CD4-positive, alpha-beta memory T cell (primary cell): ENCODE data around the gene HDGFL2. TPM values are rescaled to one million over a fixed set of nuclear protein-coding genes. Genes with fewer than 3 reads are reported as not detected.

Source experiments
- CTCF ChIA-PET: fragments of 350-600 bp; sonication (Branson Sonifier 250); formaldehyde crosslinking; loops from one replicate; lab custom pipeline; 2021; ENCODE audit warnings: inconsistent platforms; ENCODE audit not compliant: partially characterized antibody; lab: Charles Lee
- POLR2A ChIA-PET: fragments of 350-600 bp; sonication (Branson Sonifier 250); formaldehyde crosslinking; loops from one replicate; lab custom pipeline; 2021; ENCODE audit not compliant: partially characterized antibody; lab: Charles Lee
- DNase-seq, 5 donors: peaks; one replicate each; pipeline versions ENCODE4 v3.0.0 to v3.0.0-alpha.2; 2020 to 2022; ENCODE audit warnings: mixed read lengths in 1 of 5
- H3K27ac ChIP-seq: one replicate; pipeline ENCODE4 v1.7.0; 2013; ENCODE audit warnings: low read depth, low read length
- H3K27me3 ChIP-seq: 2 replicates; pipeline ENCODE4 v1.7.0; 2013; ENCODE audit warnings: mild to moderate bottlenecking, low read length, moderate library complexity; ENCODE audit not compliant: insufficient read depth
- H3K36me3 ChIP-seq: 2 replicates; pipeline ENCODE4 v1.7.0; 2013; ENCODE audit warnings: mild to moderate bottlenecking, low read length, moderate library complexity; ENCODE audit not compliant: insufficient read depth
- H3K4me1 ChIP-seq: 2 replicates; pipeline ENCODE4 v1.7.0; 2013; ENCODE audit warnings: mild to moderate bottlenecking, low read length, moderate library complexity; ENCODE audit not compliant: insufficient read depth
- H3K4me3 ChIP-seq, 2 donors: one replicate each; pipeline ENCODE4 v1.7.0; 2013; ENCODE audit warnings: low read length in 2 of 2, mild to moderate bottlenecking in 1 of 2
- H3K9me3 ChIP-seq, 2 donors: one replicate each; pipeline ENCODE4 v1.7.0; 2013; ENCODE audit warnings: low read length in 2 of 2, control low read depth in 1 of 2; ENCODE audit not compliant: control insufficient read depth in 1 of 2
- H3K27ac Mint-ChIP-seq, 7 donors: one replicate each; pipeline ENCODE4 v1.8.0; 2020 to 2021; ENCODE audit warnings: mixed read lengths in 7 of 7, mild to moderate bottlenecking in 6 of 7, inconsistent platforms in 3 of 7, moderate library complexity in 3 of 7
- H3K27me3 Mint-ChIP-seq, 2 donors: one replicate each; pipeline ENCODE4 v1.8.0; 2020 to 2021; ENCODE audit warnings: mixed read lengths in 2 of 2
- H3K36me3 Mint-ChIP-seq, 2 donors: one replicate each; pipeline ENCODE4 v1.8.0; 2020 to 2021; ENCODE audit warnings: mixed read lengths in 2 of 2, inconsistent platforms in 1 of 2, mild to moderate bottlenecking in 1 of 2
- H3K4me1 Mint-ChIP-seq, 4 donors: one replicate each; pipeline ENCODE4 v1.8.0; 2020 to 2021; ENCODE audit warnings: mixed read lengths in 4 of 4, mild to moderate bottlenecking in 1 of 4
- H3K4me3 Mint-ChIP-seq, 8 donors: one replicate each; pipeline ENCODE4 v1.8.0; 2020 to 2021; ENCODE audit warnings: mixed read lengths in 8 of 8, mild to moderate bottlenecking in 7 of 8, moderate library complexity in 6 of 8, inconsistent platforms in 3 of 8
- H3K9me3 Mint-ChIP-seq, 8 donors: one replicate each; pipeline ENCODE4 v1.8.0; 2020 to 2021; ENCODE audit warnings: mixed read lengths in 8 of 8, mild to moderate bottlenecking in 5 of 8, inconsistent platforms in 3 of 8, moderate library complexity in 1 of 8
- intact Hi-C: fragments of 100-400 bp; cut with micrococcal nuclease; formaldehyde crosslinking; loops from one replicate; pipeline ENCODE4 v1.15.1; 2023
- polyA plus RNA-seq, 2 donors: library from polyadenylated mRNA; unstranded; fragments of 300-500 nt; fragmentation: Illumina TruSeq; gene quantifications; one replicate each; pipeline ENCODE4 v1.2.3, GENCODE V29; 2021
- total RNA-seq, 2 experiments: library from RNA; stranded (reverse); gene quantifications; one replicate each; pipeline ENCODE4 v1.2.3, GENCODE V29; 2021

The HDGFL2 gene
- total and polyA plus RNA-seq, 4 experiments from 2014 or later, result 3.5 to 39.7 (median 31.3) TPM

- intact Hi-C loops, result no loop called here
- Histone ChIP-seq H3K27me3 (no peaks in the 10 kb centered on the region), H3K36me3 (no peaks in the 10 kb centered on the region), H3K9me3 (no peaks in the 10 kb centered on the region), H3K4me3 (no peak within 1 kb of the TSS), H3K4me1 (no peaks in the 10 kb centered on the region), H3K27ac (no peak within 1 kb of the TSS)
- H3K36me3 Mint-ChIP-seq, result no peaks in the 10 kb centered on the region
- peaks cover 0 to 2% (median 0%) of the 10 kb centered on the region in 8 donors for H3K9me3 Mint-ChIP-seq
- DNase-seq, result no peak
- peaks cover 6 to 7% of the 10 kb centered on the region in 2 donors for H3K27me3 Mint-ChIP-seq
- no peak within 1 kb of the TSS for H3K27ac Mint-ChIP-seq
- no peaks in the 10 kb centered on the region for H3K4me1 Mint-ChIP-seq
- POLR2A ChIA-PET, result no interaction called here
- CTCF ChIA-PET, result no interaction called here
- H3K4me3 Mint-ChIP-seq, result no peak within 1 kb of the TSS
These were observed 46.5 kb downstream of the HDGFL2 start, which contains the start of gene PLIN4 for GRCh38 chr19:4518345-4519171. TSS of gene PLIN4 (minus strand) at chr19:4518486. CDS start at chr19:4518272, 214 bp downstream.

DNA sequence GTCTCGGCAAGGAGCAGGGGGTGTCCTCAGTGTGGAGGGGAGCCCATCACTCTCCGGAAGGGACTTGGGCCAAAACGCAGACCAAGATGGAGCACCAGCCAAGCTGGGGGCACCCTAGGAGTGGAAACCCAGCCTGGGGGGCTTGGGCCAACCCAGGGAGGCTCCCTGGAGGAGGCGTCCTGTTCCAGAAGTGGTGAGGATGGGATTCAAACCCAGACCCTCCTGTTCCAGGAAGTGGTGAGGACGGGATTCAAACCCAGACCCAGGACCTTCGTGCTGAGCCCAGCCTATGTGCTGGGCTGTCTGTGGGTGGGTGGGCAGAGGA, 47.0 kb downstream of the HDGFL2 start:
- Histone ChIP-seq H3K27ac (no peak overlapping the region), H3K27me3 (no peaks in the 10 kb centered on the region), H3K4me3 (no peak overlapping the region), H3K9me3 (no peaks in the 10 kb centered on the region), H3K4me1 (no peaks in the 10 kb centered on the region), H3K36me3 (no peaks in the 10 kb centered on the region)
- ChIA-PET POLR2A (no interaction called here), CTCF (no interaction called here)
- no peak for DNase-seq
- Mint-ChIP-seq H3K9me3 (peaks cover 0 to 2% (median 0%) of the 10 kb centered on the region in 8 donors), H3K27ac (no peak overlapping the region), H3K4me1 (no peaks in the 10 kb centered on the region), H3K4me3 (no peak overlapping the region), H3K36me3 (no peaks in the 10 kb centered on the region), H3K27me3 (peaks cover 6 to 7% of the 10 kb centered on the region in 2 donors)
- intact Hi-C loops, result no loop called here

GRCh38 chr19:4519521-4520277, 47.6 kb downstream of the HDGFL2 start:
- intact Hi-C loops, result no loop called here

DNA sequence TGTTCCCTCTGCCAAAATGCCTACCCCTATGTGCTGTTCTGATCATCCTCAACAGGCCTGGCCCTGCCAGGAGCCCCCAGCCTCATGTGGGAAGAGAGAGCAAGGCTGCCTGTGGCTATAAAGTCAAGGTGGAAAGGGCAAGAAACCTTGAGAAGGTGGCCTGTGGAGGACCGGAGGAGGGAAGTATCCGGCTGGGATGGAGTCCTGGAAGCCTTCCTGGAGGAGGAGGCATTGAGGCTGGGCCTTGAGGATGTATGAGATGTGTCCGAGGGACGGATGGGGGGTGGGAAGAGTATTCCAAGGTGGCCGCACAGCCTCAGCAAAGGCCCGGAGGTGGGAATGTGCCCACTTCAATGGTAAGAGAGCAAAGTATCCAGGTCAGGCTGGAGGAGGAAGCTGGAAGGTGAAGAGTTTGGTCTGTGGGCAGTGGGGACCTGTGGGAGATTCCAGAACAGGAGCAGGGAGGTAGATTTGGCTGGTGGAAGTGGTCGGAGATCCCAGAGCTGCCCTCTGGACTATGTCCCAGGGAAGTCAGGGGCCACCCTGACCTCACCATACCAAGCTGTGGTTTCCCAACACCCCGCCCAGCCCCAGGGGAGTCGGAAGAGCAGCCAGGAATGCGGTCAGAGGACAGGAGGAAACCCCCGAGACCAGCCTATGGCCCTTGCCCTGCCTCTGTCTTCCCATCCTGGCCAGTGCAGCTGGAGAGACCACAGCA, 49.2 kb downstream of the HDGFL2 start:
- H3K4me1 ChIP-seq, result no peaks in the 10 kb centered on the region
- DNase-seq, result no peak

More at GRCh38 chr19:4519521-4520277, 47.6 kb downstream of the HDGFL2 start:
- H3K4me3 ChIP-seq, result no peak overlapping the region
- H3K9me3 Mint-ChIP-seq, result peaks cover 0 to 2% (median 0%) of the 10 kb centered on the region in 8 donors
- ChIA-PET POLR2A (no interaction called here), CTCF (no interaction called here)
- no peak overlapping the region for H3K27ac ChIP-seq
- no peaks in the 10 kb centered on the region for H3K9me3 ChIP-seq
- no peak for DNase-seq
- peaks cover 6 to 7% of the 10 kb centered on the region in 2 donors for H3K27me3 Mint-ChIP-seq
- no peaks in the 10 kb centered on the region for H3K27me3 ChIP-seq
- H3K4me3 Mint-ChIP-seq, result no peak overlapping the region
- H3K4me1 ChIP-seq, result no peaks in the 10 kb centered on the region
- H3K36me3 Mint-ChIP-seq, result no peaks in the 10 kb centered on the region
- peak overlapping the region in 1 of 7 donors; percentile 59 for H3K27ac Mint-ChIP-seq
- H3K4me1 Mint-ChIP-seq, result no peaks in the 10 kb centered on the region
- H3K36me3 ChIP-seq, result no peaks in the 10 kb centered on the region

DNA sequence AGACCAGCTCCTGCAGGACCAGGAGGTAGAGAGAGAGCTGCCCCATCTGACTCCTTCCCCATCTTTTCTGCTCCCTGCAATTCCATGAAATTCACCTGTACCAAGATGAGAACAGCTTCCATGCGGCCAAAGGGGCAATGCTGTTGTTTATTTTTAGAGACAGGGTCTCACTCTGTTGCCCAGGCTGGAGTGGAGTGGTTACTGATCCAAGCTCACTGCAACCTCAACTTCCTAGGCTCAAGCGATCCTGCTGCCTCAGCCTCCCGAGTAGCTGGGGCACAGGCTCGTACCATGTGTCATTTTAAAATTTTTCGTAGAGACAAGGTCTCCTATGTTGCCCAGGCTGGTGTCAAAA, 49.8 kb downstream of the HDGFL2 start:
- peaks cover 0 to 2% (median 0%) of the 10 kb centered on the region in 8 donors for H3K9me3 Mint-ChIP-seq
- Histone ChIP-seq H3K27ac (no peak overlapping the region), H3K9me3 (no peaks in the 10 kb centered on the region), H3K27me3 (no peaks in the 10 kb centered on the region), H3K4me1 (no peaks in the 10 kb centered on the region), H3K4me3 (no peak overlapping the region), H3K36me3 (no peaks in the 10 kb centered on the region)
- no peak overlapping the region for H3K27ac Mint-ChIP-seq
- H3K4me3 Mint-ChIP-seq, result no peak overlapping the region
- intact Hi-C loops, result no loop called here
- H3K27me3 Mint-ChIP-seq, result peaks cover 7 to 8% of the 10 kb centered on the region in 2 donors
- no peak for DNase-seq
- no peaks in the 10 kb centered on the region for H3K36me3 Mint-ChIP-seq
- H3K4me1 Mint-ChIP-seq, result no peaks in the 10 kb centered on the region
- POLR2A ChIA-PET, result no interaction called here
- CTCF ChIA-PET, result interaction anchor here (1.0 to 1.5 kb wide), 2 partner anchors 14 to 157 kb away, joined by 3 read pairs; no protein-coding TSS in a partner anchor

More for the DNA sequence above, 49.2 kb downstream of the HDGFL2 start:
- intact Hi-C loops, result no loop called here
- Mint-ChIP-seq H3K4me1 (no peaks in the 10 kb centered on the region), H3K27ac (peak overlapping the region in 1 of 7 donors; percentile 50), H3K36me3 (no peaks in the 10 kb centered on the region), H3K9me3 (peaks cover 0 to 2% (median 0%) of the 10 kb centered on the region in 8 donors), H3K27me3 (peaks cover 7 to 8% of the 10 kb centered on the region in 2 donors), H3K4me3 (no peak overlapping the region)
- POLR2A ChIA-PET, result no interaction called here
- H3K4me3 ChIP-seq, result no peak overlapping the region
- CTCF ChIA-PET, result interaction anchor here (1.0 to 1.5 kb wide), 2 partner anchors 14 to 156 kb away, joined by 3 read pairs; no protein-coding TSS in a partner anchor
- no peaks in the 10 kb centered on the region for H3K36me3 ChIP-seq
- no peak overlapping the region for H3K27ac ChIP-seq
- no peaks in the 10 kb centered on the region for H3K9me3 ChIP-seq
- H3K27me3 ChIP-seq, result no peaks in the 10 kb centered on the region

- CTCF ChIA-PET, result interaction anchor here (0.8 to 1.2 kb wide), 4 partner anchors 12 to 157 kb away, joined by 3 to 4 read pairs (median 4); partner anchors contain the start of gene PLIN5
These were observed 50.4 kb downstream of the HDGFL2 start for GRCh38 chr19:4522291-4523002.

More at GRCh38 chr19:4522291-4523002, 50.4 kb downstream of the HDGFL2 start:
- POLR2A ChIA-PET, result no interaction called here
- Histone ChIP-seq H3K27me3 (no peaks in the 10 kb centered on the region), H3K4me3 (no peak overlapping the region), H3K9me3 (no peaks in the 10 kb centered on the region), H3K27ac (no peak overlapping the region), H3K4me1 (no peaks in the 10 kb centered on the region), H3K36me3 (no peaks in the 10 kb centered on the region)
- Mint-ChIP-seq H3K27ac (no peak overlapping the region), H3K27me3 (peaks cover 7 to 8% of the 10 kb centered on the region in 2 donors), H3K4me1 (no peaks in the 10 kb centered on the region), H3K9me3 (peaks cover 0 to 2% (median 0%) of the 10 kb centered on the region in 8 donors), H3K36me3 (no peaks in the 10 kb centered on the region), H3K4me3 (no peak overlapping the region)
- intact Hi-C loops, result no loop called here
- no peak for DNase-seq
